Effector memory CD8-positive, alpha-beta T cell (primary cell): Measurements from ENCODE around the gene MAPRE2.
"Not testable (repeated sequence)": the region's sequence is repeated elsewhere in the genome, so short reads cannot be mapped to it uniquely, and the experiment has no call there.

ENCODE experiments used
- ATAC-seq: fragments of 150-1000 bp; cut with Tn5 transposase; replicated peaks from 2 replicates; pipeline ENCODE4 v1.10.0; 2021; ENCODE audit warnings: mild to moderate bottlenecking, moderate library complexity
- DNase-seq, 3 experiments: peaks; one replicate each; pipeline ENCODE4 v3.0.0; 2021
- H3K27ac Mint-ChIP-seq, 2 donors: one replicate each; pipeline ENCODE4 v1.8.0; 2022; ENCODE audit warnings: mild to moderate bottlenecking in 2 of 2, mixed read lengths in 2 of 2, moderate library complexity in 2 of 2
- H3K27me3 Mint-ChIP-seq, 2 donors: one replicate each; pipeline ENCODE4 v1.8.0; 2022; ENCODE audit warnings: mixed read lengths in 2 of 2
- H3K36me3 Mint-ChIP-seq: one replicate; pipeline ENCODE4 v1.8.0; 2022; ENCODE audit warnings: mild to moderate bottlenecking, moderate library complexity, mixed read lengths; ENCODE audit not compliant: insufficient read depth
- H3K4me1 Mint-ChIP-seq, 2 donors: one replicate each; pipeline ENCODE4 v1.8.0; 2022; ENCODE audit warnings: low read depth in 2 of 2, mixed read lengths in 2 of 2
- H3K4me3 Mint-ChIP-seq, 2 donors: one replicate each; pipeline ENCODE4 v1.8.0; 2022; ENCODE audit warnings: mild to moderate bottlenecking in 2 of 2, mixed read lengths in 2 of 2, moderate library complexity in 2 of 2
- H3K9me3 Mint-ChIP-seq, 2 donors: one replicate each; pipeline ENCODE4 v1.8.0; 2022; ENCODE audit warnings: mixed read lengths in 2 of 2

Gene MAPRE2

DNA sequence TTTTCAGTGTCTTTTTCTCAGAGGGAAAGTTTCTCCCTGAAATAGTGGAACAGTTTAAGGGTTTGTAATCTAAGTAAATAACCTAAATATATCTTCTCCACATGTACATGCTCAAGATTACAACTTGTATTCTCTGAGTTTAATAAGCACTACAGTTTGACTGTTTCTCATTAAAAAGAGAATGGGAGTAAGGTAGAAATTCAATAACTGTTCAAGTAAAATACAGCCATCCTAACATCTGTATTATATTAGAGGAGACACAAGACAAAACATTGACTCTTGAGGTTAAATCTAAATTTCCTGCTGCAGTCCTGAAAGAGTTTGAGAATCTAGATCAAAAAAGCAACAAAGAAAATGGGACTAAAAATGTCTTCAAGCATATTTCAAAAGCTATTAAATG is 126.6 kb downstream of the MAPRE2 start:
- Mint-ChIP-seq H3K27me3 (peaks cover 19 to 24% of the 10 kb centered on the region in 2 donors), H3K36me3 (no peaks in the 10 kb centered on the region), H3K4me3 (no peak overlapping the region), H3K9me3 (no peaks in the 10 kb centered on the region), H3K4me1 (no peaks in the 10 kb centered on the region), H3K27ac (no peak overlapping the region)
- DNase-seq (no peak), ATAC-seq (no peak)

DNA sequence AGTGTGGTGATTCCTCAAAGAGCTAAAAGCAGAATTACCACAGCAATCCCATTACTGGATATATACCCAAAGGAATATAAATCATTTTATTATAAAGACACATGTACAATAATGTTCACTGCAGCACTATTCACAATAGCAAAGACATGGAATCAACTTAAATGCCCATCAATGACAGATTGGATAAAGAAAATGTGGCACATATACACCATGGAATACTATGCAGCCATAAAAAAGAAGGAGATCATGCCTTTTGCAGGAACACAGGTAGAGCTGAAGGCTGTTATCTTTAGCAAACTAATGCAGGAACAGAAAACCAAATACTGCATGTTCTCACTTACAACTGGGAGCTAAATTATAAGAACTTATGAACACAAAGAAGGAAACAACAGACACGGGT is 129.1 kb downstream of the MAPRE2 start:
- not testable (repeated sequence) for ATAC-seq, H3K27me3 Mint-ChIP-seq, H3K9me3 Mint-ChIP-seq, H3K36me3 Mint-ChIP-seq, DNase-seq, H3K4me1 Mint-ChIP-seq, H3K27ac Mint-ChIP-seq, H3K4me3 Mint-ChIP-seq

DNA sequence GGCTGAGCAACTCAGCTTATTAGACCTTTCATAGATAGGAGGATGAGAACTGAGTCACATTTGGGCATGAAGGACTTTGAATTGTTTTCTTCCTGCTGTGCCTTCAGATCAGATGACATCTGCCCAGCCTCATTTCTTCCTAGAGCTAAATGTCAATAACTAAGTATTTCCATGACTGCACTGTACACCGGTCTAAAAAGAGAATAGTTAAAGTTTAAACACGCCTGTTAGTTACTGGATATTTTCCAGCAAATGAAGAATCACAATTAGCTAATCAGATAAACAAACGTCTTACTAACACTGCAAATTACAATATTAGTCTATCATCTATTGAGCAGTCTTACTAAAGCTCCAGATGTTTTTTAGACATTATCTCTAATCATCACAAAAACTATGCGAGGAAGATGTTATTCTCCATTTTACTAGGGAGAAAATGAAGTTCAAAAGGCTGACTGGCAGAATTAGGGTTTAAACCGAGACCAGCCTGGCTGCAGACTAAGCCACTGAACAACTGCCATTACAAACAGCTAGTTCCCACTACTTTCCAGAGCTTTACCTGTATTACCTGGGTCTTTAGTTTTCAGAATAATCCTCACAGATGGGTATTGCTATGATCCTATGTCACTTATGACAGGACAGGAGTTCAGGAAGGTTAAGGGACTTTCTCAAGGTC is 130.2 kb downstream of the MAPRE2 start:
- no peaks in the 10 kb centered on the region for H3K36me3 Mint-ChIP-seq
- ATAC-seq, result no peak
- no peak overlapping the region for H3K27ac Mint-ChIP-seq

DNA sequence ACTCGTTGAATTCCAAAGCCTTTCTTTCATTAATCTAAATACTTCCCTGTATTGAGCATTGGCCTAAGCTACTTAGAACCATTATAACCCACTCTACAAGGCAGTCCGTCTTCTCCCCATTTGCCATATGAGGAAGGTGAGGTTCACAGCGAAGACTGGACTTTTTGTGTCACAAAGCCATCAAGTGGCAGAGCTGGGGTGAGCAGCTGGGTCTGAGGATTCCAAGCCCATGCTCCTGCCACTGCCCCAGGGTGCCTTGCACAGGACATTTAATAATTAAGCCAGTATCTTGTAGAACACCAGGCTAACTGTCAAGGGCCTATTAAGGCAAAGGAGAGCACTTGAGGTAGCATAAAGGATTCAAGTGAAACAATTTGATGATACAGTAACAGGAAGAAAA is 130.8 kb downstream of the MAPRE2 start:
- Mint-ChIP-seq H3K27ac (no peak overlapping the region), H3K4me1 (no peaks in the 10 kb centered on the region)

More for the DNA sequence above, 130.2 kb downstream of the MAPRE2 start:
- Mint-ChIP-seq H3K4me1 (no peaks in the 10 kb centered on the region), H3K9me3 (no peaks in the 10 kb centered on the region), H3K4me3 (no peak overlapping the region), H3K27me3 (peaks cover 5 to 8% of the 10 kb centered on the region in 2 donors)
- DNase-seq, result no peak

GRCh38 chr18:35172451-35173035 is 131.3 kb downstream of the MAPRE2 start:
- peaks cover 5 to 8% of the 10 kb centered on the region in 2 donors for H3K27me3 Mint-ChIP-seq
- no peaks in the 10 kb centered on the region for H3K4me1 Mint-ChIP-seq
- ATAC-seq (no peak), DNase-seq (no peak)
- H3K27ac Mint-ChIP-seq, result no peak overlapping the region
- no peaks in the 10 kb centered on the region for H3K9me3 Mint-ChIP-seq
- no peaks in the 10 kb centered on the region for H3K36me3 Mint-ChIP-seq
- no peak overlapping the region for H3K4me3 Mint-ChIP-seq

More for the DNA sequence above, 130.8 kb downstream of the MAPRE2 start:
- H3K4me3 Mint-ChIP-seq, result no peak overlapping the region
- no peaks in the 10 kb centered on the region for H3K36me3 Mint-ChIP-seq
- no peaks in the 10 kb centered on the region for H3K9me3 Mint-ChIP-seq
- ATAC-seq (no peak), DNase-seq (no peak)
- H3K27me3 Mint-ChIP-seq, result peaks cover 5 to 8% of the 10 kb centered on the region in 2 donors

DNA sequence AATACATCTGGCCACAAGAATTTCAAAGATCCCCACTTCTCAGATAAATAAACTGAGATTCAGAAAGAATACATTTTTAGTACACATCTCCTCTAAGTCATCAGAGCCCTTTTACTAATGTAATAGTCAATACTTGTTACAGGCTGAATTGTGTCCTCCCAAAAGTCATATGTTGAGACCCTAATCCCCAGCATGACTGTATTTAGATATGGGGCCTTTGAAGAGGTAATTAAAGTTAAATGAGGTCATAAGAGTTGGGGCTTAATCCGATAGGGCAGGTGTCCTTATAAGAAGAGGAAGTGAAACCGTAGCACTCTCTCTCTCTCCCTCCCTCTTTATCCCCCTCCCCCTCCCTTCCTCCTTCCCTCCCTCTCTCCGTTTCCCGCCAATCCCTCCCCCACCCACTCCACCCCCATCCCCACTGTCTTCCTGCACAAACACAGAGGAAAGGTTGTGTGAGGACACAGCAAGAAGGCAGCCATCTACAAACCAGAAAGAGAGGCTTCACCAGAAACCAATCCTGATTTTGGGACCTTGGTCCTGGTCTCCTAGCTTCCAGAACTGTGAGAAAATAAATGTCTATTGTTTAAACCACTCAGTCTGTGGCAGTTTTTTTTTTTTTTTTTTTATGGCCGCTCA is 133.0 kb downstream of the MAPRE2 start:
- no peaks in the 10 kb centered on the region for H3K9me3 Mint-ChIP-seq
- DNase-seq (no peak), ATAC-seq (no peak)
- no peak overlapping the region for H3K4me3 Mint-ChIP-seq
- H3K36me3 Mint-ChIP-seq, result no peaks in the 10 kb centered on the region
- no peaks in the 10 kb centered on the region for H3K4me1 Mint-ChIP-seq
- H3K27me3 Mint-ChIP-seq, result no peaks in the 10 kb centered on the region
- H3K27ac Mint-ChIP-seq, result no peak overlapping the region

DNA sequence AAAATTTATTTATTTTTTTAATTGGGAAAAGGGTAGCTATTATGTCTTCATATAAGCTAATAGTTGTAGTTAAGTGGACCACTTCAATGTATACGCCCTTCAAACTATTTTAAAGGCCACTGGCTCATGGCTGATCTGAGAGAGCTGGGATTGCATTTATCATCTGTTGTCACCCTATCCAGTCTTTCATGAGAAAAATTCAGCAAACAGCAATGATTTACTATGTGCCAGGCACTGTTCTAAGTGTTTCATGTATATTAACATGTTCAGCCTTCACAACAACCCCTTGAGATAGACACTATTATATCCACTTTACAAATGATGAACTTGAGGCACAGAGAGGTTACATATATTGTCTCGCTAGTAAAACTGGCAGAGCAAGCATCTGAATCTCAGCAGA is 133.5 kb downstream of the MAPRE2 start:
- H3K36me3 Mint-ChIP-seq, result no peaks in the 10 kb centered on the region
- no peaks in the 10 kb centered on the region for H3K9me3 Mint-ChIP-seq
- no peaks in the 10 kb centered on the region for H3K27me3 Mint-ChIP-seq
- ATAC-seq, result no peak
- DNase-seq, result no peak
- H3K4me1 Mint-ChIP-seq, result no peaks in the 10 kb centered on the region
- H3K27ac Mint-ChIP-seq, result no peak overlapping the region
- no peak overlapping the region for H3K4me3 Mint-ChIP-seq

GRCh38 chr18:35176925-35177324 is 135.7 kb downstream of the MAPRE2 start:
- no peak for ATAC-seq
- H3K36me3 Mint-ChIP-seq, result no peaks in the 10 kb centered on the region
- H3K27me3 Mint-ChIP-seq, result peaks cover 0 to 6% of the 10 kb centered on the region in 2 donors
- H3K4me1 Mint-ChIP-seq, result no peaks in the 10 kb centered on the region
- H3K4me3 Mint-ChIP-seq, result no peak overlapping the region
- no peak for DNase-seq
- no peak overlapping the region for H3K27ac Mint-ChIP-seq
- no peaks in the 10 kb centered on the region for H3K9me3 Mint-ChIP-seq

GRCh38 chr18:35178260-35178659 is 137.0 kb downstream of the MAPRE2 start:
- H3K4me1 Mint-ChIP-seq, result no peaks in the 10 kb centered on the region
- H3K27me3 Mint-ChIP-seq, result peaks cover 4 to 15% of the 10 kb centered on the region in 2 donors
- H3K36me3 Mint-ChIP-seq, result no peaks in the 10 kb centered on the region
- H3K4me3 Mint-ChIP-seq, result no peak overlapping the region
- no peaks in the 10 kb centered on the region for H3K9me3 Mint-ChIP-seq
- no peak for DNase-seq
- ATAC-seq, result no peak
- no peak overlapping the region for H3K27ac Mint-ChIP-seq

GRCh38 chr18:35179906-35180305 is 138.7 kb downstream of the MAPRE2 start:
- Mint-ChIP-seq H3K36me3 (no peaks in the 10 kb centered on the region), H3K27ac (no peak overlapping the region), H3K4me3 (no peak overlapping the region), H3K27me3 (peaks cover 7 to 29% of the 10 kb centered on the region in 2 donors), H3K4me1 (no peaks in the 10 kb centered on the region), H3K9me3 (no peaks in the 10 kb centered on the region)
- DNase-seq, result no peak
- no peak for ATAC-seq

GRCh38 chr18:35180455-35180854 is 139.2 kb downstream of the MAPRE2 start:
- no peaks in the 10 kb centered on the region for H3K9me3 Mint-ChIP-seq
- no peak for ATAC-seq
- H3K4me1 Mint-ChIP-seq, result no peaks in the 10 kb centered on the region
- H3K27me3 Mint-ChIP-seq, result peaks cover 7 to 29% of the 10 kb centered on the region in 2 donors
- H3K36me3 Mint-ChIP-seq, result no peaks in the 10 kb centered on the region
- H3K27ac Mint-ChIP-seq, result no peak overlapping the region
- no peak overlapping the region for H3K4me3 Mint-ChIP-seq
- DNase-seq, result no peak

DNA sequence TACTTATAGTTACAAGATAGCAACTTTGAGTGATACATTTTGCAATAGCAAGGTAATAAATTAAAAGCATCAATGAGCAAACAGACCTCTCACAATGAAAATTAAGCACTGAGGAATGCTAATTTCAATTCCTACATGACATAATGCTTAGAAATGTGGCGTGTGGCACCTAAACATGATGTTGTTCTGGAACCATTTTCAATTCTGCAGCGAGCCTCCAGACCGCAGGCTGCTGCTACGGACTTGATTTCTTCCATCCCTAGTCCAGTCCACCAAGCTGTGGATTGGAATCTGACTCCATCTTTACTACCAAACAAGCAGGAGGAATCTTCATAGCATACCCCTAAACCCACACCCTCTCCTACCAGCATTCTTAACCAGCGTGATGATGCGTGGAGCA is 140.9 kb downstream of the MAPRE2 start:
- DNase-seq, result no peak
- Mint-ChIP-seq H3K36me3 (no peaks in the 10 kb centered on the region), H3K27me3 (peaks cover 7 to 29% of the 10 kb centered on the region in 2 donors), H3K9me3 (no peaks in the 10 kb centered on the region), H3K4me3 (no peak overlapping the region), H3K4me1 (no peaks in the 10 kb centered on the region), H3K27ac (peak overlapping the region in 1 of 2 donors; percentile 15)
- no peak for ATAC-seq

GRCh38 chr18:35183886-35184285 is 142.7 kb downstream of the MAPRE2 start:
- H3K36me3 Mint-ChIP-seq, result no peaks in the 10 kb centered on the region
- ATAC-seq (no peak), DNase-seq (no peak)
- H3K9me3 Mint-ChIP-seq, result no peaks in the 10 kb centered on the region
- peaks cover 7 to 29% of the 10 kb centered on the region in 2 donors for H3K27me3 Mint-ChIP-seq
- no peaks in the 10 kb centered on the region for H3K4me1 Mint-ChIP-seq
- H3K4me3 Mint-ChIP-seq, result no peak overlapping the region
- no peak overlapping the region for H3K27ac Mint-ChIP-seq

DNA sequence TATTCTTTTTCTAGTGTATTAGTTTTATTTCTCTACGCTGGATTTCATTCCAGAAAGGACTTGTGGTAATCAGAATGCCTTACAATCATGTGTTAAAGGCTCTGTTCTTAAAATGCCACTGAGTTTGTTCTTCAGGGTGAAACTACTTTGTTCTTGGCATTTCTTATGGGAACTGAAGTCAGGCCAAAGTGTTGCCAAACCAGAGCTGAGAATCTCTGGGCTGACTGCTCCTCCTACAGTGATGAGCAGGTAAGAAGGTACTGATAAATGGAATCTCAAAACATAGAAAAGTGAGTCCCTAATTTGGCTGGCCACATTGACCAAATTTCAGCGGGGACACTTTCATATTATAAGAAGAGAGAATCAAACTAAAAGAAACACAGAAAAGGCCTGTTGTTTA is 144.6 kb downstream of the MAPRE2 start:
- Mint-ChIP-seq H3K27ac (no peak overlapping the region), H3K27me3 (peaks cover 7 to 29% of the 10 kb centered on the region in 2 donors), H3K36me3 (no peaks in the 10 kb centered on the region), H3K4me3 (no peak overlapping the region), H3K9me3 (no peaks in the 10 kb centered on the region), H3K4me1 (no peaks in the 10 kb centered on the region)
- ATAC-seq (no peak), DNase-seq (no peak)
